Smooth muscle cell (in vitro differentiated cells): Measurements from ENCODE around the gene SNRPA1. TPM values are rescaled to one million over a fixed set of nuclear protein-coding genes. Genes with fewer than 3 reads are reported as not detected.

Source experiments
- DNase-seq: peaks from one replicate; lab custom pipeline; 2025; ENCODE audit not compliant: unreplicated experiment; lab: John Stamatoyannopoulos, UW
- H2AFZ ChIP-seq: fragments of 200-600 bp; sonication (generic); 2 replicates; pipeline ENCODE4 v1.6.0; 2016; ENCODE audit warnings: antibody characterized with exemption, low read depth, mild to moderate bottlenecking
- H3F3A ChIP-seq: fragments of 200-600 bp; sonication (generic); 2 replicates; pipeline ENCODE4 v1.6.0; 2017; ENCODE audit warnings: antibody characterized with exemption, low read depth
- H3K27ac ChIP-seq: fragments of 200-600 bp; sonication (generic); 2 replicates; pipeline ENCODE4 v1.5.1; 2016; ENCODE audit warnings: low read depth, mild to moderate bottlenecking
- H3K27me3 ChIP-seq: fragments of 200-600 bp; sonication (generic); 2 replicates; pipeline ENCODE4 v1.6.1; 2016; ENCODE audit warnings: low read depth, mild to moderate bottlenecking
- H3K36me3 ChIP-seq: fragments of 200-600 bp; sonication (generic); 2 replicates; pipeline ENCODE4 v1.5.1; 2016; ENCODE audit warnings: low read depth
- H3K4me1 ChIP-seq: fragments of 200-600 bp; sonication (generic); 2 replicates; pipeline ENCODE4 v1.5.1; 2016; ENCODE audit warnings: low read depth
- H3K4me2 ChIP-seq: fragments of 200-600 bp; sonication (generic); 2 replicates; pipeline ENCODE4 v1.6.0; 2016; ENCODE audit warnings: mild to moderate bottlenecking
- H3K4me3 ChIP-seq: fragments of 200-600 bp; sonication (generic); 2 replicates; pipeline ENCODE4 v1.5.1; 2016; ENCODE audit warnings: mild to moderate bottlenecking
- H3K79me2 ChIP-seq: fragments of 200-600 bp; sonication (generic); 2 replicates; pipeline ENCODE4 v1.6.0; 2016; ENCODE audit warnings: low read depth, mild to moderate bottlenecking
- H3K9ac ChIP-seq: fragments of 200-600 bp; sonication (generic); 2 replicates; pipeline ENCODE4 v1.6.0; 2016; ENCODE audit warnings: low read depth
- H3K9me3 ChIP-seq: fragments of 200-600 bp; sonication (generic); replicated peaks from 2 replicates; pipeline ENCODE4 v1.5.1; 2016; ENCODE audit warnings: low read depth
- H4K20me1 ChIP-seq: fragments of 200-600 bp; sonication (generic); 2 replicates; pipeline ENCODE4 v1.6.0; 2016; ENCODE audit warnings: low read depth
- WGBS: methylation state at CpG from one replicate; pipeline ENCODE4 v1.1.7; 2016; ENCODE audit warnings: low lambda C conversion rate; 5-methylcytosine and 5-hydroxymethylcytosine counted together
- polyA plus RNA-seq: library from polyadenylated mRNA; unstranded; fragments of >200 nt; fragmentation: Nextera tagmentation; extraction: Ambion mirVana; gene quantifications from 2 replicates; pipeline ENCODE4 v1.2.1, GENCODE V29; 2016
- total RNA-seq: library from RNA; depleted of rRNA; stranded (reverse); fragments of >200 nt; gene quantifications from 2 replicates; pipeline ENCODE4 v1.2.3, GENCODE V29; 2014
- TF ChIP-seq, protein P1 (sequence below): fragments of 200-600 bp; sonication (generic); IDR thresholded peaks from 2 replicates; pipeline ENCODE4 v1.5.1; 2017; ENCODE audit warnings: borderline replicate concordance, mild to moderate bottlenecking, antibody characterized with exemption; ENCODE audit not compliant: insufficient read depth, poor library complexity, severe bottlenecking

Gene SNRPA1
- total and polyA plus RNA-seq, 2 experiments from 2014 or later, result 24.0 to 99.0 TPM

DNA sequence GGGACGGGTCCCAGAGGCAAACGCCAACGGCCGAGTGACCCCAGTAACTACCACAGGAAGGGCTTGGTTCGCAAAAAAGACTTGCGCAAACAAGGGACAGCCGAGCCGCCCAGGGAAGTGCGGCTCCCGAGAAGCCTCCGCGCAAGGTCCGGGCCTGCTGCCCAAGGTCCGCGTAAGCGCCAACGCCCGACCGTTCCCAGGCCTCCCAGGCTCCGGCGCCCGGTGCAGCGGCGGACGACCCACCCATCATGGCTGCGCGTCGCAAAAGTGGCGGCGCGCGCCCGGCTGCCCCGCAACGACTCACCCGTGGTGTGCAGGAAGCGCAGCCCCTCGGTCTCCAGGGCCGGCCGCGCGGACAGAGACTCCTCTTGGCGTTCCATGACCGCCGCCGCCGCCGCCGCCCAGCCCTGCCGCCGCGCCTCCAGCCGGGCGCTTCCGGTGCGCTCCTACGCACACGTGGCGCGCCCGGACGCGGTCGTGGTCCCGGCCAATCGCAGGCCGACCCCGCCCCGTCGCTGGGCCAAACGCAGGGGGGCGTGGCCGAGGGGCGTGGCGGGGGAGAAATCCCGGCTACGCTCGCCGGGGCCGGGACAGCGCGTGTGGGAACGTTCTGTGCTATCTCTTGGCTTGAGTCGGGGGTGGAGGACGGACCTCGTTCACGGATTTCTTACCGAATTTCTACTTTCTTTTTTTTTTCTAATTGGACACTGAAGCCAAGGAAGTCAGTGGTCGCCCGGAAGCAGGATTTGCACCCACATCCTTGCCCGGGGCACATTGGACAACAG lies 17.8 kb downstream of the SNRPA1 start, which contains the start of gene SELENOS:
TSS of gene SELENOS (minus strand) at position 448 of the 785 bp plus-strand sequence. CDS start at position 380, 68 bp downstream.
- Histone ChIP-seq H3K27ac (peak within 1 kb of the TSS; percentile 74), H3K4me2 (peak within 1 kb of the TSS; percentile 98), H3K79me2 (peaks cover 26% of the 10 kb centered on the region), H3K4me3 (peak within 1 kb of the TSS; percentile 98), H3F3A (peaks cover 24% of the 10 kb centered on the region), H3K27me3 (no peaks in the 10 kb centered on the region), H4K20me1 (peaks cover 42% of the 10 kb centered on the region), H3K9me3 (no peaks in the 10 kb centered on the region), H3K36me3 (peaks cover 27% of the 10 kb centered on the region), H3K4me1 (peaks cover 5% of the 10 kb centered on the region), H3K9ac (peak within 1 kb of the TSS; percentile 90), H2AFZ (peak within 1 kb of the TSS; percentile 47)
- WGBS, result 2% methylated on average over 49 of the region's 91 CpGs
- peak; percentile 75 for DNase-seq
- TF ChIP-seq, protein P1, sequence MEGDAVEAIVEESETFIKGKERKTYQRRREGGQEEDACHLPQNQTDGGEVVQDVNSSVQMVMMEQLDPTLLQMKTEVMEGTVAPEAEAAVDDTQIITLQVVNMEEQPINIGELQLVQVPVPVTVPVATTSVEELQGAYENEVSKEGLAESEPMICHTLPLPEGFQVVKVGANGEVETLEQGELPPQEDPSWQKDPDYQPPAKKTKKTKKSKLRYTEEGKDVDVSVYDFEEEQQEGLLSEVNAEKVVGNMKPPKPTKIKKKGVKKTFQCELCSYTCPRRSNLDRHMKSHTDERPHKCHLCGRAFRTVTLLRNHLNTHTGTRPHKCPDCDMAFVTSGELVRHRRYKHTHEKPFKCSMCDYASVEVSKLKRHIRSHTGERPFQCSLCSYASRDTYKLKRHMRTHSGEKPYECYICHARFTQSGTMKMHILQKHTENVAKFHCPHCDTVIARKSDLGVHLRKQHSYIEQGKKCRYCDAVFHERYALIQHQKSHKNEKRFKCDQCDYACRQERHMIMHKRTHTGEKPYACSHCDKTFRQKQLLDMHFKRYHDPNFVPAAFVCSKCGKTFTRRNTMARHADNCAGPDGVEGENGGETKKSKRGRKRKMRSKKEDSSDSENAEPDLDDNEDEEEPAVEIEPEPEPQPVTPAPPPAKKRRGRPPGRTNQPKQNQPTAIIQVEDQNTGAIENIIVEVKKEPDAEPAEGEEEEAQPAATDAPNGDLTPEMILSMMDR, result no peak

- Histone ChIP-seq H4K20me1 (peaks cover 42% of the 10 kb centered on the region), H3K4me2 (peak overlapping the region; percentile 98), H3K79me2 (peaks cover 26% of the 10 kb centered on the region), H3K36me3 (peaks cover 33% of the 10 kb centered on the region), H2AFZ (peak overlapping the region; percentile 30), H3F3A (peaks cover 30% of the 10 kb centered on the region), H3K4me1 (peaks cover 5% of the 10 kb centered on the region), H3K27ac (peak overlapping the region; percentile 74), H3K9me3 (no peaks in the 10 kb centered on the region), H3K27me3 (no peaks in the 10 kb centered on the region), H3K4me3 (peak overlapping the region; percentile 98), H3K9ac (peak overlapping the region; percentile 90)
- 21% methylated on average over 14 of the region's 14 CpGs for WGBS
- TF ChIP-seq, protein P1, result peak; percentile 40
- DNase-seq, result no peak
Measured at GRCh38 chr15:101276501-101277037, 18.5 kb downstream of the SNRPA1 start.

GRCh38 chr15:101275018-101275417 lies 20.0 kb downstream of the SNRPA1 start:
- H3K9me3 ChIP-seq, result no peaks in the 10 kb centered on the region
- peaks cover 48% of the 10 kb centered on the region for H4K20me1 ChIP-seq
- H3K4me3 ChIP-seq, result no peak overlapping the region
- TF ChIP-seq, protein P1, result no peak
- H3K36me3 ChIP-seq, result peaks cover 42% of the 10 kb centered on the region
- H2AFZ ChIP-seq, result no peak overlapping the region
- no peaks in the 10 kb centered on the region for H3K27me3 ChIP-seq
- peaks cover 5% of the 10 kb centered on the region for H3K4me1 ChIP-seq
- H3F3A ChIP-seq, result peaks cover 30% of the 10 kb centered on the region
- 98% methylated on average over 5 of the region's 5 CpGs for WGBS
- no peak overlapping the region for H3K27ac ChIP-seq
- no peak for DNase-seq
- H3K9ac ChIP-seq, result no peak overlapping the region
- H3K4me2 ChIP-seq, result no peak overlapping the region
- peaks cover 26% of the 10 kb centered on the region for H3K79me2 ChIP-seq
